GM12878 (cell line): Measurements from ENCODE around the gene CA7. TPM values are rescaled to one million over a fixed set of nuclear protein-coding genes. Genes with fewer than 3 reads are reported as not detected.

ENCODE experiments used
- ATF3 ChIP-seq: IDR thresholded peaks from 2 replicates; pipeline ENCODE4 v1.6.1; 2011; ENCODE audit warnings: low read depth, mild to moderate bottlenecking, low read length, moderate library complexity, borderline replicate concordance; ENCODE audit errors: extremely low read depth
- ATF7 ChIP-seq: fragments of 450-650 bp; IDR thresholded peaks from 2 replicates; pipeline ENCODE4 v1.6.1; 2016; ENCODE audit warnings: low read depth, mild to moderate bottlenecking
- CEBPZ ChIP-seq: fragments of 150-350 bp; IDR thresholded peaks from 2 replicates; pipeline ENCODE4 v1.6.1; 2016; ENCODE audit warnings: low read depth, low read length
- CREM ChIP-seq: IDR thresholded peaks from 2 replicates; pipeline ENCODE4 v1.6.1; 2014; ENCODE audit warnings: antibody characterized with exemption, low read depth
- CTCF ChIP-seq, 3 experiments: IDR thresholded peaks in 2 of 3; conservative IDR thresholded peaks in 1 of 3; 2 replicates each; pipeline ENCODE4 v1.5.1; 2011; ENCODE audit warnings: low read depth in 3 of 3, low read length in 3 of 3, mild to moderate bottlenecking in 3 of 3, control low read depth in 2 of 3, moderate library complexity in 2 of 3, inconsistent platforms in 1 of 3, mixed read lengths in 1 of 3; ENCODE audit not compliant: control insufficient read depth in 2 of 3, insufficient read depth in 1 of 3; ENCODE audit errors: extremely low read depth in 1 of 3
- E2F8 ChIP-seq: fragments of 450-650 bp; IDR thresholded peaks from 2 replicates; pipeline ENCODE4 v1.6.1; 2018; ENCODE audit warnings: mild to moderate bottlenecking, low read depth, moderate library complexity; ENCODE audit not compliant: partially characterized antibody
- HCFC1 ChIP-seq: fragments of 150-350 bp; IDR thresholded peaks from 2 replicates; pipeline ENCODE4 v1.6.1; 2014; ENCODE audit warnings: low read length
- HSF1 ChIP-seq: fragments of 150-350 bp; IDR thresholded peaks from 2 replicates; pipeline ENCODE4 v1.6.1; 2014; ENCODE audit warnings: mild to moderate bottlenecking, low read depth, low read length
- IKZF1 ChIP-seq: fragments of 450-650 bp; conservative IDR thresholded peaks from 2 replicates; pipeline ENCODE4 v1.6.1; 2017; ENCODE audit warnings: antibody characterized with exemption, mild to moderate bottlenecking
- LARP7 ChIP-seq: fragments of 450-650 bp; IDR thresholded peaks from 2 replicates; pipeline ENCODE4 v1.6.1; 2017; ENCODE audit warnings: mild to moderate bottlenecking
- MEF2B ChIP-seq: fragments of 450-650 bp; IDR thresholded peaks from 2 replicates; pipeline ENCODE4 v1.6.1; 2018; ENCODE audit warnings: mild to moderate bottlenecking, moderate library complexity; ENCODE audit not compliant: partially characterized antibody, poor library complexity, severe bottlenecking
- NFXL1 ChIP-seq: fragments of 450-650 bp; IDR thresholded peaks from 2 replicates; pipeline ENCODE4 v1.6.1; 2017; ENCODE audit warnings: antibody characterized with exemption, mild to moderate bottlenecking, borderline replicate concordance
- PAX5 ChIP-seq: IDR thresholded peaks from 2 replicates; pipeline ENCODE4 v1.6.1; 2011; ENCODE audit warnings: low read depth, low read length, borderline replicate concordance
- SIN3A ChIP-seq: IDR thresholded peaks from 2 replicates; pipeline ENCODE4 v1.6.1; 2012; ENCODE audit warnings: low read depth, low read length, improper control_type of control experiment
- SP1 ChIP-seq: IDR thresholded peaks from one replicate; pipeline ENCODE4 v1.6.1; 2011; ENCODE audit warnings: low read depth, low read length
- SUZ12 ChIP-seq: fragments of 200-600 bp; sonication (generic); IDR thresholded peaks from one replicate; pipeline ENCODE4 v1.6.1; 2018; ENCODE audit warnings: antibody characterized with exemption, mild to moderate bottlenecking; ENCODE audit not compliant: unreplicated experiment
- TCF3 ChIP-seq: IDR thresholded peaks from 2 replicates; pipeline ENCODE4 v1.6.1; 2012; ENCODE audit warnings: low read depth, mild to moderate bottlenecking, low read length, borderline replicate concordance; ENCODE audit not compliant: insufficient read depth
- YY1 ChIP-seq: IDR thresholded peaks from 2 replicates; pipeline ENCODE4 v1.6.1; 2011; ENCODE audit warnings: low read depth, mild to moderate bottlenecking, low read length
- ZNF384 ChIP-seq: IDR thresholded peaks from 2 replicates; pipeline ENCODE4 v1.6.1; 2012; ENCODE audit warnings: low read depth, mild to moderate bottlenecking, low read length, improper control_type of control experiment, borderline replicate concordance
- polyA plus RNA-seq, 11 experiments: library from polyadenylated mRNA; depleted of rRNA in 4 of 11; unstranded in 6 of 11; stranded (reverse) in 5 of 11; fragments of >200 nt; fragmentation: Nextera tagmentation in 4 of 11; fragmentation: Illumina TruSeq in 1 of 11; extraction: Ambion mirVana in 4 of 11; extraction: Trizol in 1 of 11; gene quantifications; 1 replicate in 1 of 11; 2 replicates in 10 of 11; pipeline versions ENCODE4 v1.2.1 to v1.2.3, GENCODE V29; 2011 to 2016; ENCODE audit warnings: inconsistent platforms in 2 of 11, missing spikeins in 2 of 11, low read depth in 1 of 11
- total RNA-seq, 4 experiments: library from RNA; depleted of rRNA in 3 of 4; stranded (reverse); fragments of >200 nt in 3 of 4; fragmentation: Illumina TruSeq in 1 of 4; extraction: Trizol in 1 of 4; gene quantifications; 2 replicates each; pipeline versions ENCODE4 v1.2.1 to v1.2.3, GENCODE V29; 2013 to 2021

Gene CA7
- total and polyA plus RNA-seq, 10 of the 15 experiments (the other 5 are each of a cell fraction or from before 2014, with no cell fraction given) = 0.04 TPM; not detected in 9

- 0 out of 2 replicates have a peak, but pooled peaks have one; percentile 26 for TF ChIP-seq ATF7
- peak; percentile 34; the same call in 1 of the 2 replicates for TF ChIP-seq CREM
- no peak for TF ChIP-seq HSF1
- TF ChIP-seq NFXL1 = no peak
- TF ChIP-seq ZNF384 = no peak
- TF ChIP-seq CTCF (IDR thresholded peaks at IDR 0.05 in 2 of 3, conservative IDR thresholded peaks at IDR 0.05 in 1 of 3; ENCODE audit: control insufficient read depth in 2 of 3, extremely low read depth in 1 of 3, insufficient read depth in 1 of 3, low read depth in 3 of 3, low read length in 3 of 3) = no peak
- TF ChIP-seq E2F8 = no peak
- peak; percentile 96 for TF ChIP-seq SP1
- 0 out of 2 replicates have a peak, but pooled peaks have one; percentile 8 for TF ChIP-seq YY1
- peak; percentile 85; the same call in 1 of the 2 replicates for TF ChIP-seq IKZF1
- 0 out of 2 replicates have a peak, but pooled peaks have one; percentile 12 for TF ChIP-seq CEBPZ
- TF ChIP-seq ATF3 = no peak
- TF ChIP-seq HCFC1 = no peak
- TF ChIP-seq LARP7 = peak; percentile 78
- TF ChIP-seq TCF3 = peak; percentile 71; the same call in 1 of the 2 replicates
- peak; percentile 88 for TF ChIP-seq SIN3A
- no peak for TF ChIP-seq PAX5
- TF ChIP-seq MEF2B = peak; percentile 50
- TF ChIP-seq SUZ12 = no peak
Observed at GRCh38 chr16:66880288-66881013, 36.2 kb downstream of the CA7 start, which contains the start of gene PDP2 (continued).
